ENCODE data around the gene CBLB.
"Not testable (repeated sequence)": the region's sequence is repeated elsewhere in the genome, so short reads cannot be mapped to it uniquely, and the experiment has no call there.

CBLB gene

DNA sequence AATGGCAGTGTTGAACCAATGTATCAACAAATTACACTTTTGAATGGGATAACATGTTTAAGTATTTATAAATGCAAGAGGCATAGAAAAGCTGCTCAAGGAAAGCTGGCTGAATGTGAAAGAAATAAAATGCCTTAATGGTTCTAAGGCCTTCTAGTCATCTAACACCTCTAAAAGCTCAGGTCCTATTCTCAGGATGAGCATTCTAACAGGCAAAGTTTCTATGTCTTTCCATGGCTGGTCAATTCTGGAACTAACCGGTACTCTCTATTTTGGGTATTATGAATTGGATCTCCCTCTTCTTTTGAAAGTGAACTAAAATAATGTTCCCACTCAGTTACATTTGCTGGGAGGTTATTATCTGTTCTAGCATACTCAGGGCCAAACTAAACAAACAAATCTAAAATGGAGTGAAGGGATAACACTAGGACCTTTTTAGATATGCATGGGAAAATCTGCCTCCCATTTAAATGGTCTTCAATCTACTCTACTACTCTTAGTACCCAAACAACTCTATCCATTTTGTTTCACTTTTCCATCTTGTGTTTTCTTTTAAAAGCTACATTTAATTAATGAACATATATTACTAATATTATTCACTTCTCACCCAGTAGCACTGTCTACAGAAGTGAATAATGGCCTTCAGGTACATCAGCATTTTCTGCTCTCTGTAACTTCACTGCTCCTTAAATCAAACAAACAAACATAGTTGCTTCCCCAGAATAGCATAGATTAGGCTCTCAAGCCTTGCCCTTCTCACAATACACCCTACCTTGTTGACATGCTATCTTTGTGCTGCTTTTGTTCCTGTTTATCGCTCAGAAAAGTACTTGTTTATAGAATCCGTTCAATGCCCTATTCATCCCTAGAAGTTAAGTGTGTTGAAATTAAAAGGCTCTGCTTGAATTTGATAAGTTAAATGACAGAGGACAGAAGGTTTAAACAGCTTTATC, 46.4 kb downstream of the CBLB start:
- no peak for DNase-seq

GRCh38 chr3:105821433-105821832, 47.4 kb downstream of the CBLB start:
- no peak for DNase-seq

DNA sequence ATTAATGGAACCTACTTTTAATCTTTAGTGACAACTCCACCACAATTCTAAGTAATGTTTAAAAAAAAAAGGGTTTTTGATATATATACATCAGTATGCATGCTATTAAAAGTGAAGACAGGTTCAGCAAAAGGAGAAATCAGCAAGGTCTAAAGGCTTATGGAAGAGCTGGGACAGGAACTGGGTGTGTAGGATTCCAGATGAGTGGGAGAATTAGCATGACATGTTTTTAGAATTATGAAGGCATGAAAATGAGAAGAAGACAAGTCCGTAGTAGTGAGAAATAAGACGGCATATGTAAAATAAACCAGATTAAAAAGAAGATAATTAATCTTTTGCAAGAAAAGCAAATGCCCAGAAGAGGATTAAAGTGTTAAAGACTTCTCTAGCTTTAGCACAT, 52.0 kb downstream of the CBLB start:
- no peak for DNase-seq

- DNase-seq, result not testable (repeated sequence)
Observed at GRCh38 chr3:105815331-105815730, 53.5 kb downstream of the CBLB start.

GRCh38 chr3:105813710-105814109, 55.1 kb downstream of the CBLB start:
- no peak for DNase-seq

DNA sequence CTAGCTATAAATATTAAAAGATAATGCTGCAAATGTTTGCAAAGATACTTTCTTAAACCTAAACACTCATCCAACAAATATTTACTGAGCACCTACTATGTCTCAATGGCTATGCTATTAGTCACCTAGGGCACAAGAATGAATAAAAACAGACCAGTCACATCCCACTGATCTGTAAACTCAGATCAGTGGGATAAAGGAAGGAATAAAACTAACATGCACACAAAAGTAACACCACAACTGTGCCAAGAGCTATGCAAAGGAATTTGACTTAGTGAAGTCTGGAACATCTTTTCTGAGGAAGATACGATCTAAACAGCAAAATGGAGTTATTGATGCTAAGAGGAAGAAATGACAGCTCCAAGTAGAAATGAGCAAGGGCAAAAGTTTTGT, 56.6 kb downstream of the CBLB start:
- DNase-seq, result no peak

- DNase-seq, result no peak
Observed at GRCh38 chr3:105811518-105812193, 57.2 kb downstream of the CBLB start.

GRCh38 chr3:105809208-105809888, 59.5 kb downstream of the CBLB start:
- no peak for DNase-seq

GRCh38 chr3:105807701-105808100, 61.1 kb downstream of the CBLB start:
- no peak for DNase-seq

GRCh38 chr3:105807146-105807545, 61.7 kb downstream of the CBLB start:
- no peak for DNase-seq

- DNase-seq, result no peak
Observed at GRCh38 chr3:105806359-105806758, 62.5 kb downstream of the CBLB start.

- no peak for DNase-seq
Observed at GRCh38 chr3:105805404-105805803, 63.4 kb downstream of the CBLB start.

DNA sequence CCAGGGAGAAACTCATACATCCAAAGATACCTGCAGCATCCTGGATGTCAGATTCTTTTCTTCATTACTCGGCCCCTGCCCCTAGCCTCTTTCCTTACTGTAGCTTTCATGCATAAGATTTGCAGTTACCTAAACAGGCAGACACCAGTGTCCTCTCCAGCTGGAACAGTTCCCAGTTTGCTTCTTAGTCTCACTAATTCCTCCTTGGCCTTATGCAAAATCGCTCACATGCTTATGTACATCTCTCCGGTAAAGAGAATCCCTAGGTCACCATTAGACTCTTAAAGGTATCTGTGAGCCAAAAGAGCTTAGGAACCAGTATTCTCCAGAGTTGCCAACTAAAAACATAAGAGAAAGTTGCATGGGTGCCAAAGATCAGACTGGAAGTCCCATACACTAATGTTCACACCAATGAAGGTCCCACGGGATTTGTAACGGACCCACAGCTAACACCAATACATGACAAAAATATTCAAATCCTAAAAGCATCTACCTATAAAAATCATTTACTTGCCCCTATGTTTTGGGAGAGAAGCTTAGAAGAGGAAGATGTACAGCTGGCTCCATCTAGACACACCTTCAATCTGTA, 66.6 kb downstream of the CBLB start:
- DNase-seq, result no peak

DNA sequence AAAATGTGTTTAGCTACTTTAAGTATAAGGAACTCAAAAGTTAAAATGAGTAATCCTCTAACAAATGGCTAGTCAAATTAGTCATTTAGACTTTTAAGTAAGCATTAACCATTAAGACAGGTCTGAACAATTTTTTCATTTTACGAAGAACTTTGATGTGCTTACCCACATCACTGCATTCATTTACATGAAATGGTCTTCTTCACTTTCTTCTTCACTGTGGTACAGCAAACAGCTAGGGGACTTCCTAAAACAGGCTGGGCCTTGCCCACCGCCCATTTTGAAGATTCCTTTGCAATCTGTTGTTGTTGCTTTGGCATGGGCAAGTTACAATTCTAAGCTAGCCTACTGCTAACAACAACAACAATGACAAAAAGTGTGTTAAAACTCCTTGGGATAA, 67.4 kb downstream of the CBLB start:
- no peak for DNase-seq

- no peak for DNase-seq
Observed at GRCh38 chr3:105800320-105800719, 68.5 kb downstream of the CBLB start.

DNA sequence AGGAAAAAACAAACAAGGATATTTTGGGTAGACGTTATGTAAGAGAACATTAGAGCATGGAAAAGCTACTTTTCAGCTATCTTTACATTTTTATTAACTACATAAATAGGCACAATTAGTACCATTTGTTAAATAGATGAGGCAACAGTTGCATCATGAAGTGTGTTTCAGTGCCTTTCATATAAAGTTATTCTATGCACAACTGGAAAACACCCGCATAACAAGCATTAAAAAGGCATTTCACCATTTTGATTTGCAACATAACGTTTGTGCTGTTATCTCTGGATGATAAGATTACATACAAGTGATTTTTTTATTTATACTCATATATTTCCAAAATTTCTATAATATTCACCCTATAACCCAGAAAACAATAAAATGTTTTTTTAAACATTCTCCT, 69.5 kb downstream of the CBLB start:
- DNase-seq, result no peak

GRCh38 chr3:105798381-105798934, 70.4 kb downstream of the CBLB start:
- DNase-seq, result no peak

GRCh38 chr3:105793040-105793439, 75.8 kb downstream of the CBLB start:
- no peak for DNase-seq

DNA sequence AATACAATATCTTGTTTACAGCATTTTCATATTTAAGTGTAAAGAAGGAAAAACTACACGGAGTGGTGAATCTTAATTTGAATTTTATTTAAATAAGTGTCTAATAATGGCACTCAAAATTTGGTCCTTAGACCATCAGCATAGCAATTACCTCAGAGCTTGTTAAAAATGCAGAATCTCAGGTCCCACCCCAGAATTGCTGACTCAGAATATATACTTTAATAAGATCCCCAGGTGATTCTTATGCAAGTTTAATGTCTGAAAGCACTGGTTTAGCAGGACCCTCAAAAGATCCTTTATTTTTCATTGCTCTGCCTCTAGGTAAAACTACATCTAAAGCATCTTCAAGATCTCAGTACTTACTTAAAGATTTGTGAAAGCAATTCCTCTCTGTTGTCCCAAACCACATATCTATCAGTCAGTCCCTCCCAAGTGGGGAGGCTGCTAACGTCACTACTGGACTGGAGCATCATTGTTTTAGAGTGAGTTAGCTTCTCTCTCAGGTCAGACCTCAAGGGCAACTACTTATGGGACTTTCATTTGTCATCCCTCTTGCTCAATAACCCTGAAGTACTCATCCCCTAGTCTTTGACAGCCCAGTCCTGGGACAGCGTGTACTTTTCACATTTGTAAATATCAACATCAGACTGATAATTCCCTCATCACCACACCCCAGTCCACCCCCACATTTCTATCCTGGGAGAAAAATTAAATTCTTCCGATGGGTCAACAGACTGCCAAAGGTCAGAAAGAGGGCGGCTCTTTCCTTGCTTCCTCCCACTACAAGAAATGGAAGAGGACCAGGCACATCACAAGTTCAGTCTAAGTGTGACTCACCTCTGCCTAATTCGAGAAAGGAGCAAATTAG, 76.7 kb downstream of the CBLB start:
- no peak for DNase-seq

DNA sequence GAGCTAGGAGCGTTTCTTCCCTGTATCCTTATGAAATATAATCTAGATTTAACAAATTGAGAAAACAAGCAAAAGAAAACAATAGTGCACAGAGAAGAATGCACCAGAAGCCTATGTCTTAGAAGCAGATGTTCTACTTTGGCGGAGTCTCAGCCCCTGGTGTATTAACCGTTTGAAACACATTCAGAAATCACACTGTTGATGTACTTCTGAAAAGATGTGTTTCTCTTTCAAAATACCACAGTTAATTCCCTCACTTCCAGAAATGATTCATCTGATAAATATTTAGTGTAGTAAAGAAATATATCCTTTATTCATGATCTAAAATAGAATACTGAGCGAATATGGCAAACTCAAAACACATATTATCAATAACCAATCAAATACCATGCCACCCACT, 77.7 kb downstream of the CBLB start:
- no peak for DNase-seq

DNA sequence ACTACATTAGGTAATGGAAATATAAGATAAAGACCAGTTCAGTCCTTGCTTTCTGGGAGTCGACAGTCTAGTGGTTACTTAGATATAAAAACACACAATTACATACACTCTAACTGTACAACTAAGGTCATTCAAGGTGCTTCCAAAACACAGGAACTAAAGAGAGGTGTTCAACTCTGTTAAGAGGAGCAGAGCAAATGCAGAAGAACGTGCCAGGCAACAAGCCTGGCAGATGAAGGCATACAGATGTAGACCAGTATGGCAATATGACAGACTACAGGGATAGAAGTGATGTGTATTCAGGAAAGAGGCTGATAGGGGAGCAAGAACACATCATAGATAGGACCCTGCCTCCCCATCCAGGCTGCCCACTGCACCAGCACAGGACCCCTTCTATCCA, 78.3 kb downstream of the CBLB start:
- no peak for DNase-seq
